Measurements from ENCODE around the gene MRS2.
"Not testable (repeated sequence)": the region's sequence is repeated elsewhere in the genome, so short reads cannot be mapped to it uniquely, and the experiment has no call there.

The MRS2 gene

GRCh38 chr6:24402697-24403500, at the start of gene MRS2:
TSS of gene MRS2 (plus strand) at chr6:24402936. CDS start at chr6:24403047, 111 bp downstream.
- peak; percentile 91 for DNase-seq (ENCODE audit: low read depth, low spot score)
- peak within 1 kb of the TSS; percentile 56 for H3K27ac ChIP-seq

GRCh38 chr6:24353861-24354260, 48.9 kb upstream of the MRS2 start:
- no peak overlapping the region for H3K27ac ChIP-seq
- no peak for DNase-seq (ENCODE audit: low read depth, low spot score)

- no peak for DNase-seq (ENCODE audit: low read depth, low spot score)
- H3K27ac ChIP-seq: no peak overlapping the region
These were observed 47.3 kb upstream of the MRS2 start for GRCh38 chr6:24355393-24355792.

- DNase-seq (ENCODE audit: low read depth, low spot score): no peak
- H3K27ac ChIP-seq: no peak overlapping the region
These were observed 46.3 kb upstream of the MRS2 start for GRCh38 chr6:24356310-24356973.

DNA sequence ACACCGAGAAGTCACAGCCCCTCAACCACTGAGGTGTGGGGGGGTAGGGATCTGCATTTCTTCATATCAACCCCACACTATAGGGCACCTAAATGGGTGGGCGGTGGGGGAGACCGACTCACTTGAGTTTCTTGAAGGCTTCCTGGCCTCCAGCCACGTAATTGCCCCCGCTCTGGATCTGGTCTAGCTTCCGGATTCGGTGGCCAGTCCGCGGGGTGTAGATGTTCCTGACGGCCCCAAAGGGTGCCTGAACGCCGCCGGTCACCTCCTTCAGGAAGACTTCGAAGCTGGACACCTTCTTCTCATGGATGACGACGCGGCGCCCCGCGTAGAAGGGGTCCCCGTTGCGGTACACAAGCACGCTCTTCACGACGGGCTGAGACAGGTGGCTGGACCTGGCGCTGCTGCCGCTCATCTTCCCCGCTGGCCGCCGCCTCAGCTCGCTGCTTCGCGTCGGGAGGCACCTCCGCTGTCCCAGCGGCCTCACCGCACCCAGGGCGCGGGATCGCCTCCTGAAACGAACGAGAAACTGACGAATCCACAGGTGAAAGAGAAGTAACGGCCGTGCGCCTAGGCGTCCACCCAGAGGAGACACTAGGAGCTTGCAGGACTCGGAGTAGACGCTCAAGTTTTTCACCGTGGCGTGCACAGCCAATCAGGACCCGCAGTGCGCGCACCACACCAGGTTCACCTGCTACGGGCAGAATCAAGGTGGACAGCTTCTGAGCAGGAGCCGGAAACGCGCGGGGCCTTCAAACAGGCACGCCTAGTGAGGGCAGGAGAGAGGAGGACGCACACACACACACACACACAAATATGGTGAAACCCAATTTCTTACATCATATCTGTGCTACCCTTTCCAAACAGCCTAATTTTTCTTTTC, 45.2 kb upstream of the MRS2 start, which contains the start of gene DCDC2:
Gene DCDC2 (minus strand): TSS at position 724 of the 883 bp plus-strand sequence. CDS start 309 bp downstream, at position 415.
- H3K27ac ChIP-seq: no peak within 1 kb of the TSS
- no peak for DNase-seq (ENCODE audit: low read depth, low spot score)

DNA sequence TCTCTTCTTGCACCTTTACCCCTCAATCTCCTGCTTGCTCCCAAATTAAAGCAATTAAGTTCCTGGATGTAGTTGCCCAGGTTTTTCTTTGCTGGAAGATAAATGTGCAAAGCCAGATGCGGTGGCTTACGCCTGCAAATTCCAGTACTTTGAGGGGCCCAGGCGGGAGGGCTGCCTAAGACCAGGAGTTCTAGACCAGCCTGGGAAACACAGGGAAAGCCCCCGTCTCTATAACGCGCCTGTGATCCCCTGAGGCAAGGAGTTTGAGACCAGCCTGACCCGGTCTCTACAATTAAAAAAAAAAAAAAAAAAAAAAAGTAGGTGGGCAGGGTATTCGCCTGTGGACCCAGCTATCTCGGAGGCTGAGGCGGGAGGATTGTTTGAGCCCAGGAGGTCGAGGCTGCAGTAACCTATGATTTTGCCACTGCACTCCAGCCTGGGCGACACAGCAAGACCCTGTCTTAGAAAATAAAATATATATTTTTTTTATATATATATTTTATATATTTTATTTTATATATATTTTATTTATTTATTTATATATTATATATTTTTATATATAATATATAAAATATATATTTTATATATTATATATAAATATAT, 44.4 kb upstream of the MRS2 start:
- no peak overlapping the region for H3K27ac ChIP-seq
- DNase-seq (ENCODE audit: low read depth, low spot score): no peak

GRCh38 chr6:24359640-24360454, 42.9 kb upstream of the MRS2 start:
- peak overlapping the region; percentile 46 for H3K27ac ChIP-seq
- DNase-seq (ENCODE audit: low read depth, low spot score): peak; percentile 34

- not testable (repeated sequence) for DNase-seq (ENCODE audit: low read depth, low spot score); H3K27ac ChIP-seq
These were observed 40.4 kb upstream of the MRS2 start for GRCh38 chr6:24362363-24362762.

DNA sequence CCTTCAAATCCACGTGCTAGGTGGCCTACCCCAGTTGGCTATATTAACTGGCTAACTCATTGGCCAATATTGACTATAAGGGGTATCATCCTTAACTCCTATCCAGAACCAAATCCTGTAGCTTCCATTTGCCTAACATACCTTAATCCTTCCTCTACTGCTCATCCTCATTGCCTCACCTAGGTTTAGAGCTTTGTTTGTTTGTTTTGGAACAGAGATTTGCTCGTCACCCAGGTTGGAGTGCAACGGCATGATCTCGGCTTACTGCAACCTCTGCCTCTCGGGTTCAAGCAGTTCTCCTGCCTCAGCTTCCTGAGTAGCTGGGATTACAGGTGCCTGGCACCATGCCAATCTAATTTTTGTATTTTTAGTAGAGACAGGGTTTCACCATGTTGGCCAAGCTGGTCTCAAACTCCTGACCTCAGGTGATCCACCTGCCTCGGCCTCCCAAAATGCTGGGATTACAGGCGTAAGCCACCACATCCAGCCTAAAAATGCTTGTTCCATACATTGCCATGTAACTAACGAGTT, 37.6 kb upstream of the MRS2 start:
- DNase-seq (ENCODE audit: low read depth, low spot score); H3K27ac ChIP-seq: not testable (repeated sequence)

- no peak overlapping the region for H3K27ac ChIP-seq
These were observed 28.1 kb upstream of the MRS2 start for GRCh38 chr6:24374612-24375011.

DNA sequence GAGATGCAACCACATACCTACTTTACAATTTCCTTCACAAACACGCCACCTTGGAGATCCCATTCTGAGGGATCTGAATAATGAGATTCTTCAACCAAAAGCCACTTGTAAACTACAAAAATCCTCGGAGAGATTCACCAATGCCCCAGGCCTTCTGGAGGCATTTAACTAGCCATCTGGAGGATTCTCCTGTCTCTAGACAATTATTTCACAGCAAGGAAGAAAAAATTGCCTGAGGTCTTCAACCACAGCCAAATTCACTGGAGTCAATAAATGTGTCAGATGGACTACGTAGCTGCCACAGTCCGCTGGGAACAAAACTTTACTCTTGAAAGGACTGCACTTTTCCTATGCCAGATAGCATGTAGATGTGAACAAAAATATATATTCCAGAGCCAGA, 25.9 kb upstream of the MRS2 start:
- no peak overlapping the region for H3K27ac ChIP-seq
- no peak for DNase-seq (ENCODE audit: low read depth, low spot score)

More at GRCh38 chr6:24374612-24375011, 28.1 kb upstream of the MRS2 start:
- DNase-seq (ENCODE audit: low read depth, low spot score): no peak

DNA sequence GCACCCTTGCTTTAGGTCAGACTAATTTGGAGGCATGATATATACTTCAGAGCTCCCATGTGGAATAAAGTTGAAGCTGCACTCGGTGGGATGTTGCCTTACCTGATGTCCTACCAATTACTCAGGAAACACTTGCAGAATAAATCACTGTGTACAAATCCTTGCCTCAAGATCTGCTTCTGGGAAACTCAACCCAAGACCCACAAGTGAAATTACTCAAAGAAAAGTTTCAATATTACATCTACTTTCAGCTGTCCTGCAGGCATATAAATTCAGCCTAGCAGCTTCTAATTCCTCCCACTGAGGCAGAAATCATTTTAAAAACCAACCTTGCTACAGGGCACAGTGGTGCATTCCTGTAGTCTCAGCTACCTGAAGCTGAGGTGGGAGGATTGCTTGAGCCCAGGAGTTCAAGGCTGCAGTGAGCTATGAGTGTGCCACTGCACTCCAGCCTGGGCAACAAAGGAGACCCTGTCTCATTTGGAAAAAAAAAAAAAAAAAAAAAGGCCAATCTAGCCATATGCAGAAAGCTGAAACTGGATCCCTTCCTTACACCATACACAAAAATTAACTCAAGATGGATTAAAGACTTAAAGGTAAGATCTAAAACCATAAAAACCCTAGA, 24.2 kb upstream of the MRS2 start:
- H3K27ac ChIP-seq: no peak overlapping the region
- no peak for DNase-seq (ENCODE audit: low read depth, low spot score)

- no peak for DNase-seq (ENCODE audit: low read depth, low spot score)
- no peak overlapping the region for H3K27ac ChIP-seq
These were observed 21.1 kb upstream of the MRS2 start for GRCh38 chr6:24381476-24382219.

- no peak overlapping the region for H3K27ac ChIP-seq
- DNase-seq (ENCODE audit: low read depth, low spot score): no peak
These were observed 20.6 kb upstream of the MRS2 start for GRCh38 chr6:24382220-24382540.

- not testable (repeated sequence) for H3K27ac ChIP-seq; DNase-seq (ENCODE audit: low read depth, low spot score)
These were observed 19.7 kb upstream of the MRS2 start for GRCh38 chr6:24382891-24383494.

GRCh38 chr6:24384369-24385130, 18.2 kb upstream of the MRS2 start:
- DNase-seq (ENCODE audit: low read depth, low spot score); H3K27ac ChIP-seq: not testable (repeated sequence)
